GM18909 (cell line): ENCODE measurements around the gene TGM2.
"Not testable (repeated sequence)": the region's sequence is repeated elsewhere in the genome, so short reads cannot be mapped to it uniquely, and the experiment has no call there.

Source experiments
- ATAC-seq: cut with Tn5 transposase; IDR thresholded peaks from one replicate; pipeline ENCODE4 v1.9.1; 2021; ENCODE audit warnings: mild to moderate bottlenecking; ENCODE audit not compliant: unreplicated experiment, poor library complexity

TGM2 gene

GRCh38 chr20:38120625-38120988 lies 44.5 kb downstream of the TGM2 start:
- ATAC-seq = no peak

DNA sequence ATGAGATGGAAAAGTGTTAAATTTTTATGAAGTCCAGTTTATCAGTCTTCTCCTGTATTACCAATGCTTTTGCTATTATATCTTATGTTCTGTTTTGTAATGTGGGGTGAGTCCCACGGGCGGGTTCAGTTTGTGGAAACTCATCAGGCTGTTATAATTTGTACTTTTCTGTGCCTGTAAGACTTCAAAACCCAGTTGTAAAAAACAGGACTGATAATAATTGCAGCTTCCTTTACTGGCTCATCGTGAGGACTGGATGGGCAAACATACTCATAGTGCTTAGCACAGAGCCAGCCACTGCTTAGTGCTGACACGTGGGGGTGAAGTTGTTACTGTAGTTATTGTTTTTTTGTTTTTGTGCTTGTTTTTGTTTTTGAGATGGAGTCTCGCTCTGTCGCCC lies 45.6 kb downstream of the TGM2 start:
- ATAC-seq = no peak

DNA sequence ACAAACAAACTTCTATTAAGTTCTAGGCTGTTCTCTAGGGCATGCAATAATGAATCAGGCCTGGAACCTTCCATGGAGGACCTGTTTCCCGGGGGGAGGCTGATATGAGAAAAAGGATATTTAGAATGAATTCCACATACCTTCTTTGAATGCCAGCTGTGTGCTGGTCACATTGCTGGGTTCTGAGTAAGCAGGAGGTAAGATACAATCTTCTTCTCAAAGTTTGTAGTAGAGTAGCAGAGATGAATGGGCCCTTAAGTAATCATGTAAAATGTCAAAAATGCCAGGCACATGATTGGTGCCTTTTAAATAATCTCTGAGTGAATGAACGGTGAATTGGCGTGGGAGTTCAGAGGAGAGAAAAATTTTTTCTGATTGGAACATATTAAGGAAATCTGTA lies 47.4 kb downstream of the TGM2 start:
- ATAC-seq = no peak

DNA sequence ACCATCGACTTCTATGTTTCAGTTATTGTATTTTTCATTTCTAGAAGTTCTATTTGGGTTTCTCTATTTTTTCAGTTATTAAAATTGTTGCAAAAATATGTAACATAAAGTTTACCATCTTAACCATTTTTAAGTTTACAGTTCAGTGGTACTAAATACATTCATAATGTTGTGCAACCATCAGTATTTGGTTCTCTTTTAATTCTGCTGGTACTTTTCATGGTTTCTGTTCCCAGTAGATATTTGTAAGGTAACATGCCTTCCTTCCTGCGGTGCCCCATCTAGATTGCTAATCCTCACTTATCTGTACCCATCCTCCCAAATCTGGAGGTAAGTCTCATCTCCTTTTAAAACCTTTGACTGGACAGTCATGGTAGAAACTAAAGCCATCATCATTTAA lies 47.9 kb downstream of the TGM2 start:
- ATAC-seq = no peak

- no peak for ATAC-seq
Measured at GRCh38 chr20:38116409-38117165, 48.5 kb downstream of the TGM2 start.

- ATAC-seq = no peak
Measured at GRCh38 chr20:38115896-38116295, 49.2 kb downstream of the TGM2 start.

DNA sequence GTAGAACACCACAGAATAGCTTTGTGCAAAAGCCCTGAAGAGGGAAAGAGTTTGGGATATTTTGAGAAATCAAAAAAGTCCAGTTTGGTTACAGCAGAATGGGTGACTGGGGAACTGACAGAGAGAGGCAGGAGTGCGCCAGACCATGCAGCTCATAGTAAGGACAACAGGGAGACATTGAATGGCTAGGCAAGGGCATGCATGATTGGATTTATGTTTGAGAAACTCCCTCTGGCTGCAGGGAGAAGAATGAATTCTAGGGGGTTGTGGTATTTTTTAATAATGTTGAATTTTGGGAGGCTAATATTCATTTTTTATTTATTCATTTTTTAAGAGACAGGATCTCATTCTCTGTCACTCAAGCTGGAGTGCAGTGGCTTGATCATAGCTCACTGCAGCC lies 49.9 kb downstream of the TGM2 start:
- ATAC-seq = no peak

DNA sequence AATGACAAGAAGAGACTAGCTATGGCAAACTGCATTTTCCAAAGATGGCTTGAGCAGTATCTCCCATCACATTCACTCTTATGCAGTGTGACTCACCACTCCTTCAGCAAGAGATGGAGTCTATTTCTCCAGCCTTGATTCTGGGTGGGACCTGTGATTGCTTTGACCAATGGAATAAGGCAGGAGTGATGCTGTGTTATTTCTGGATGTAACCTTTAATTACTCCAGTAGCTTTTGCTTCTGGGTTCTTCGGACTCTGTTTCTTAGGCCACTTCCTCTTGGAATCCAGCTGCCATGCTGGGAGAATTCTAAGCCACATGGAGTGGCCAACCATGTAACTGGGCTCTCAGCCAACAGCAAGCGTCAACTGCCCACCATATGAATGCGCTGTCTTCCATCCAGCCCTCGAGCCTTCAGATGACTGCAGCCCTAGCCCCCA lies 50.7 kb downstream of the TGM2 start:
- no peak for ATAC-seq

GRCh38 chr20:38113401-38114325 lies 51.4 kb downstream of the TGM2 start:
- no peak for ATAC-seq

- ATAC-seq = no peak
Measured at GRCh38 chr20:38112930-38113294, 52.2 kb downstream of the TGM2 start.

- ATAC-seq = no peak
Measured at GRCh38 chr20:38112261-38112929, 52.7 kb downstream of the TGM2 start.

GRCh38 chr20:38111366-38112232 lies 53.5 kb downstream of the TGM2 start:
- ATAC-seq = no peak

GRCh38 chr20:38110525-38111178 lies 54.4 kb downstream of the TGM2 start:
- no peak for ATAC-seq

- no peak for ATAC-seq
Measured at GRCh38 chr20:38109591-38110524, 55.2 kb downstream of the TGM2 start.

DNA sequence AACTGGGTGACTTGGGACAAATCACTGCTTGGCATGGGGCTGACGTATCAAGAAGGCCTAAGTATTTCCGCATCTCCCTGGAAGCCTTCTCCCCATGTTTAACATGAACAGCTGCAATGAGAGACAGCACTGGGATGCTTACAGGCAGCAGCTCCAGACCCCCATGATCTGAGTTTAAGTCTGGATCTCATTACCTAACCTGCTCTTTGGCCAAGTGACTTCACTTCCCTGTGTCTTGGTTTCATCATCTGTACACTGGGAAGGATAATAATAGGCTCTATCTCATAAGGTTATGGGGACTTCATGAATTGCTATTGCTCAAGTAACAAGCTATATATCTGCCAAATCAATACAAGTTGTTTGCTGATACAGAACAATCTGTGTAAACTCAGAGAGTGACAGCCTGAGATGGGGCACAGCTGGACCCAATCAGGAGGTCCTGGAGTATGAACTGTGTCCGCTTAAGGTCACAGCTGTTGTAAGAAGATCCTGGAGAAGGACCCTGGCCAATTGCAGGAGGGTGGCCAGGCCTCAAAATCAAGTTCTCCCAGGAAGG lies 56.0 kb downstream of the TGM2 start:
- no peak for ATAC-seq

DNA sequence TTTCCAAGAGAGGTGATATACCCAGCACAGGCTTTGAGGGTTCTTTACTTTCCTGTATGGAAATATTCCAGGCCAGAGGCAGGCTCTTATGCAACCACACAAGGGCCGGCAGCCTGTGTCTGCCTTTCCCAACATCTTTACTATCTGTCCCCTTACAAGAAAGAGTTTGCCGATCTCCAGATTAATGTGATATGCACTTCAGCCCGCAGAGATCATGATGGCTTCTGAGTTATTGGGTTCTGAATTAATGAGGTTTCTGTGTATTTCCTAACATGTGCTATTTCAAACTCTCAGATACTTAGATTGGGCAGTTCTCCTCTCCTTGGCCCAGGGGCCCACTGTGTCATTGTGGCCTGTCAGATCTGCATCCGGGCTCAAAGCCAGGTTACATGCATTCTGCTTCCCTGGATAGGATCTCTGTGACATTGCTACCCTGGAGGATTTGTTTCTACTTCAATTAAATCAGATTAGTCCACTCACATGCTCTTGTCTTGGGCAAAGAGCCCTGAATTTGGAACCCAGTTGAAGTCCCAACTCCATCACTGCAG lies 56.6 kb downstream of the TGM2 start:
- no peak for ATAC-seq

DNA sequence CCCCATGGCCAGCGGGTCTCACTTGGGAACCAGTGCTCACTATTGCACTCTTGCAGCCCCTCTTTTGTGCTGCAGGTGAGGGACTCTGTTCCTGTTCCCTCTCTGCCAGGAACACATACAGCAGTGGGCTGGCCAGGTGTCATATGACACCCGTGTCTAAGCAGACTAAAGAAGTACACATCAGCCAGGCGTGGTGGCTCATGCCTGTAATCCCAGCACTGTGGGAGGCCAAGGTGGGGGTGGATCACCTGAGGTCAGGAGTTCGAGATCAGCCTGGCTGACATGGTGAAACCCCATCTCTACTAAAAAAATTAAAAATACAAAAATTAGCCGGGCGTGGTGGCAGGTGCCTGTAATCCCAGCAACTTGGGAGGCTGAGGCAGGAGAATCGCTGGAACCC lies 57.2 kb downstream of the TGM2 start:
- not testable (repeated sequence) for ATAC-seq

DNA sequence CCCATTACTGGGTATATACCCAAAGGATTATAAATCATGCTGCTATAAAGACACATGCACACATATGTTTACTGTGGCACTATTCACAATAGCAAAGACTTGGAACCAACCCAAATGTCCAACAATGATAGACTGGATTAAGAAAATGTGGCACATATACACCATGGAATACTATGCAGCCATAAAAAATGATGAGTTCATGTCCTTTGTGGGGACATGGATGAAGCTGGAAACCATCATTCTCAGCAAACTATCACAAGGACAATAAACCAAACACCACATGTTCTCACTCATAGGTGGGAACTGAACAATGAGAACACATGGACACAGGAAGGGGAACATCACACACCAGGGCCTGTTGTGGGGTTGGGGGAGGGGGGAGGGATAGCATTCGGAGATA lies 57.7 kb downstream of the TGM2 start:
- not testable (repeated sequence) for ATAC-seq
